ENCODE measurements around the gene SIL1. TPM values are rescaled to one million over a fixed set of nuclear protein-coding genes. Genes with fewer than 3 reads are reported as not detected.

Gene SIL1
- total and polyA plus RNA-seq, 9 of the 15 experiments (the other 6 are each of a cell fraction or from before 2014, with no cell fraction given), result 1.3 to 30.5 (median 18.1) TPM

DNA sequence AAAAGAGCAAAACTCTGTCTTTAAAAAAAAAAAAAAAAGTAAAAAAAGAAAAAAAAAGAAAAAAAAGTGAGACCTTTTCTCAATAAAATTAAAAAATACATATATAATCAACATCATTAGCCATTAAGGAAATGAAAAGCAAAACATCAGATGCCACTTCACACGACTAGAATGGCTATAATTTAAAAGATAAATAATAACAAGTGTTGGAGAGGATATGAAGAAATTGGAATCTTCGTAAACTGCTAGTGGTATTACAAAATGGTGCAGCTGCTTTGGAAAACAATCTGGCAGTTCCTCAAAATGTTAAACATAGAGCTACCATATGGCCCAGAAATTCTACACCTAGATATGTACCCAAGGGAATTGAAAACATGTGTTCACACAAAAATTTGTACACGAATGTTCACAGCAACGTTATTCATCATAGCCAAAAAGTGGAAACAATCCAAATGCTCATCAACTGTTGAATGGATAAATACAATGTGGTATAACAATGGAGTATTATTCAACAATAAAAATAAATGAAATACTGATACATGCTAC lies 45.3 kb upstream of the SIL1 start:
- Histone ChIP-seq H3K4me1 (replicated peaks in 1 of 2; ENCODE audit: control insufficient read depth in 2 of 2, insufficient read depth in 2 of 2, low read length in 2 of 2) (peaks cover 0 to 10% of the 10 kb centered on the region in 2 experiments; a peak in 2 of 5 replicates), H3K9me1 (ENCODE audit: control insufficient read depth, insufficient read depth, low read length) (no peaks in the 10 kb centered on the region), H3K79me2 (ENCODE audit: control insufficient read depth, insufficient read depth, low read length) (no peaks in the 10 kb centered on the region), H4K20me1 (replicated peaks; ENCODE audit: control insufficient read depth, insufficient read depth, low read length) (no peaks in the 10 kb centered on the region), H3K27ac (ENCODE audit: extremely low read depth, low read depth, low read length) (no peak overlapping the region), H3K9me3 (replicated peaks; ENCODE audit: control insufficient read depth, insufficient read depth, low read depth, low read length) (no peaks in the 10 kb centered on the region), H2AFZ (ENCODE audit: low read depth, low read length) (no peak overlapping the region), H3K27me3 (ENCODE audit: control insufficient read depth in 2 of 2, insufficient read depth in 2 of 2, low read length in 2 of 2) (0 out of 5 replicates have a peak, but pooled peaks cover 0 to 2% of the 10 kb centered on the region in 2 experiments), H3K9ac (ENCODE audit: insufficient read depth in 1 of 2, low read depth in 2 of 2, low read length in 2 of 2) (no peak overlapping the region), H3K36me3 (ENCODE audit: control insufficient read depth, insufficient read depth, low read length) (no peaks in the 10 kb centered on the region), H3K4me3 (no peak overlapping the region), H3K4me2 (ENCODE audit: insufficient read depth, low read length) (no peak overlapping the region)
- DNase-seq (ENCODE audit: extremely low read depth in 1 of 4, low spot score in 3 of 4) (no peak), ATAC-seq (no peak), FAIRE-seq (no peak)
- no peak for TF ChIP-seq ZBTB8A (IDR thresholded peaks at IDR 0.05; ENCODE audit: partially characterized antibody)
- TF ChIP-seq SMARCC2 (IDR thresholded peaks at IDR 0.05; ENCODE audit: low read depth), result no peak
- TF ChIP-seq FOXK1 (CRISPR knock-in tag; IDR thresholded peaks at IDR 0.05; ENCODE audit: borderline replicate concordance), result no peak
- no peak for TF ChIP-seq ZNF75A (CRISPR knock-in tag; IDR thresholded peaks at IDR 0.05)
- TF ChIP-seq, protein P1, sequence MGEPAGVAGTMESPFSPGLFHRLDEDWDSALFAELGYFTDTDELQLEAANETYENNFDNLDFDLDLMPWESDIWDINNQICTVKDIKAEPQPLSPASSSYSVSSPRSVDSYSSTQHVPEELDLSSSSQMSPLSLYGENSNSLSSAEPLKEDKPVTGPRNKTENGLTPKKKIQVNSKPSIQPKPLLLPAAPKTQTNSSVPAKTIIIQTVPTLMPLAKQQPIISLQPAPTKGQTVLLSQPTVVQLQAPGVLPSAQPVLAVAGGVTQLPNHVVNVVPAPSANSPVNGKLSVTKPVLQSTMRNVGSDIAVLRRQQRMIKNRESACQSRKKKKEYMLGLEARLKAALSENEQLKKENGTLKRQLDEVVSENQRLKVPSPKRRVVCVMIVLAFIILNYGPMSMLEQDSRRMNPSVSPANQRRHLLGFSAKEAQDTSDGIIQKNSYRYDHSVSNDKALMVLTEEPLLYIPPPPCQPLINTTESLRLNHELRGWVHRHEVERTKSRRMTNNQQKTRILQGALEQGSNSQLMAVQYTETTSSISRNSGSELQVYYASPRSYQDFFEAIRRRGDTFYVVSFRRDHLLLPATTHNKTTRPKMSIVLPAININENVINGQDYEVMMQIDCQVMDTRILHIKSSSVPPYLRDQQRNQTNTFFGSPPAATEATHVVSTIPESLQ (CRISPR knock-in tag; IDR thresholded peaks at IDR 0.05), result no peak
- no peak for TF ChIP-seq ETV1 (tag; conservative IDR thresholded peaks at IDR 0.05; ENCODE audit: low read depth)
- TF ChIP-seq, protein P2, sequence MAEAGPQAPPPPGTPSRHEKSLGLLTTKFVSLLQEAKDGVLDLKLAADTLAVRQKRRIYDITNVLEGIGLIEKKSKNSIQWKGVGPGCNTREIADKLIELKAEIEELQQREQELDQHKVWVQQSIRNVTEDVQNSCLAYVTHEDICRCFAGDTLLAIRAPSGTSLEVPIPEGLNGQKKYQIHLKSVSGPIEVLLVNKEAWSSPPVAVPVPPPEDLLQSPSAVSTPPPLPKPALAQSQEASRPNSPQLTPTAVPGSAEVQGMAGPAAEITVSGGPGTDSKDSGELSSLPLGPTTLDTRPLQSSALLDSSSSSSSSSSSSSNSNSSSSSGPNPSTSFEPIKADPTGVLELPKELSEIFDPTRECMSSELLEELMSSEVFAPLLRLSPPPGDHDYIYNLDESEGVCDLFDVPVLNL (CRISPR knock-in tag; IDR thresholded peaks at IDR 0.05; ENCODE audit: low read depth), result no peak
- TF ChIP-seq NFATC3 (IDR thresholded peaks at IDR 0.05), result no peak
- no TSS peak for BruUV-seq (replicated peaks)
- 24% methylated on average over 4 of the region's 4 CpGs for WGBS (ENCODE audit: insufficient coverage, low coverage, missing lambda C conversion rate)
- intact Hi-C loops (cut with micrococcal nuclease), result no loop called here
- CTCF ChIA-PET (ENCODE audit: low intra/inter-chr PET ratio), result no interaction called here
- POLR2A ChIA-PET, result no interaction called here
- in situ Hi-C loops (cut with MboI), result no loop called here
